HT1080 (cell line): ENCODE measurements around the gene FURIN. TPM values are rescaled to one million over a fixed set of nuclear protein-coding genes. Genes with fewer than 3 reads are reported as not detected.
A peak's percentile ranks its signal among the peaks of the same experiment; 100 is the strongest.
"Not testable (repeated sequence)": the region's sequence is repeated elsewhere in the genome, so short reads cannot be mapped to it uniquely, and the experiment has no call there.

Experiments
- DNase-seq: peaks from one replicate; pipeline ENCODE4 v3.0.0-alpha.2; 2015; ENCODE audit warnings: low read depth
- total RNA-seq: library from RNA; depleted of rRNA; stranded (reverse); fragments of >200 nt; shearing (Covaris generic); gene quantifications from 2 replicates; pipeline ENCODE4 v1.2.3, GENCODE V29; 2014

The FURIN gene
- total RNA-seq, 1 experiment from 2014 or later: 84.3 TPM

DNA sequence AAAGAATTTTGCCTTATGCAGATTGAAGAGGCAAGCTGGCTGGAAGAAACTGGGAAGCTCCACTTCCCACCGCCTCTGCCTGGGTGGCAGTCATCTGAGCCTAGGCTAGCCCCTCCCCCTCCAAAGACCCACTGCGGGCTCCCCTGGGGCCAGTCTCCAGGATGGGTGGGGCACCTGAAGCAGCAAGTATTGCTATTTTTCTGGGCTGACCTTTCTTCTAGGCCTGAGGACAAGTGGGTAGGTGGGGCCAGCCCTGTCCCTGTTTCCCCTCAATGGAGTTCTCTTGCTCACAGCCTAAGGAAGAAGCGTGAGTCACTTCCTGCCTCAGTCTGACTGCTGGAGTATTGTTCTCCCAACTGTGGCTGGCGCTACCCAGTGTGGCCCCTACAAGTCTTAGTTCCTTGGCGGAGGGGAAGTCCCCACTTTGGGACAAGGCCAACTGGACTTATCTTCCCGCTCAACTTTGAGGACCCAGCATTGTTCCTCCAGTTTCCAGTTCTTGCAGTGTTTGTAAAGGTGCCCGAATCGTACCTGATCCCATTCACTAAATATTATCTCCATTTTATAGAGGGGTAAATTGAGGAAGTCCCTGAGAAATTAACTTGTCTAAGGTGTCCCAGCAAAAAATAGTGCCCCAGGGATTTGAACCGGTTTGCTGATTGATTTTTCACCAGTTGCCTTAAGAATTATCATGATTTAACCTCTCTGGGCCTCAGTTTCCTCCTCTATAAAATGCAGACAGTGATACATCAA is 1.4 kb downstream of the FURIN start:
- peak; percentile 100 for DNase-seq

DNA sequence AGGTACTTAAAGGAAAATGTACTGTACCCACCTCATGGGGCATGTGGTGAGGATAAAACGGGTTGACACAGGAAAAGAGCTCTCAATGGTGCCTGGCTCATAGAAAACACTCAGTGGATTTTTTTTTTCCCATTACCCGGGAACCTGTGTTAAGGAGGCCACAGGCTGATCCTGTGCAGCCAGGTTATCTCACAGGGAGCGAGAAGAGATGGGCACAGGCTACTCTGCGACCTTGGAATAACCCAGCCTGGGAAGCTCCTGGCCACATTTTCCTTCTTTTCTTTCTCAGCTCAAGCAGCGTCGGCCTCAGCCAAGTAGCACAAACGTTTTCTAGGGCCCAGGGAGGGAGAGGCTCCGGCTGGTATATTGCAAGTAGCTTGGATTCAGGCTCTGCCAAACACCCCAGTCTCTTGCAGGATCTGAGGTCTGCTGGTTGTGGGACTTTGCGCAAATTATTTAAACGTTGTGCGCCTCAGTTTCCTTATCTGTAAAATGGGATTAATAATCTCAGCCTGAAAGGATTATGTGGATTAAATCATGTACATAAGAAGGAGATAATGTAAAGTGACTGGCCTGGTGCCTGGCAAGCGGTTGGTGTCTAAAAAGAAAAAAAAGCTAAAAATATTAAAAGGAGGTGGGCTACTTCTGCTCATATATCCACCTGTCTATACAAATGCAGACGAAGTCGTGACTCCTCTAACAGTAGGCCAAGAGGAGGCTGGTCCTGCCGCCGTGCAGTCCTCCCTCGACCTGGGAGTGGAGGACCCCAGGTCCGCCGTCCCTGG is 2.2 kb downstream of the FURIN start:
- peak; percentile 62 for DNase-seq

DNA sequence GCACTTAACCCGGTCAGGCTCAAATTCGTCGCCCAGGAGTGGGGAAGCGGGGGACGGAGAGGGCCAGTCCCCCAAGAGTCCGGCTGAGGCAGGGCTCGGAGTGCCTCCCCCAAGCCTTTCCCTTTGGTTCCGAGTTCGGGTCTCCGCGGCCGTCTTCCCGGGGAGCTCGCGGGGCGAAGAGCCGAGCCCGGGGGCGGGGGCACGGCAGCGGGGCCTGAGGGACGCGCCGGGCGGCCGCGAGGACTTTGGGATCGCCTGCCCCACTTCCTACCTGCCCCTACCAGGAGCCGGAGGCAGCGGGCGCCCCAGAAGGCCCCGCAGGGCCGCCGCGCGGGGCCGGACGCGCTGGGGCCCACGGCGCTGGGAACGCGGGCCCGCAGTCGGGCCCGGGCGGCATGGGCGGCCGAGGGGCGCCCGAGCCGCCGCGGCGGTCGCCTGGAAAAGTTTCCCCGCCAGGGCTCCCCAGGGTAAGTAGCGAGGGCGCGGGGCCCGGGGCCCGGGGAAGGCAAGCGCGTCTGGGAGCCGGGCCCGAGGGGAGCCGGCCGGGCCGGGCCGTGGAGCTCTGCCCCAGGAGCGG is 2.8 kb downstream of the FURIN start:
- DNase-seq: peak; percentile 50

DNA sequence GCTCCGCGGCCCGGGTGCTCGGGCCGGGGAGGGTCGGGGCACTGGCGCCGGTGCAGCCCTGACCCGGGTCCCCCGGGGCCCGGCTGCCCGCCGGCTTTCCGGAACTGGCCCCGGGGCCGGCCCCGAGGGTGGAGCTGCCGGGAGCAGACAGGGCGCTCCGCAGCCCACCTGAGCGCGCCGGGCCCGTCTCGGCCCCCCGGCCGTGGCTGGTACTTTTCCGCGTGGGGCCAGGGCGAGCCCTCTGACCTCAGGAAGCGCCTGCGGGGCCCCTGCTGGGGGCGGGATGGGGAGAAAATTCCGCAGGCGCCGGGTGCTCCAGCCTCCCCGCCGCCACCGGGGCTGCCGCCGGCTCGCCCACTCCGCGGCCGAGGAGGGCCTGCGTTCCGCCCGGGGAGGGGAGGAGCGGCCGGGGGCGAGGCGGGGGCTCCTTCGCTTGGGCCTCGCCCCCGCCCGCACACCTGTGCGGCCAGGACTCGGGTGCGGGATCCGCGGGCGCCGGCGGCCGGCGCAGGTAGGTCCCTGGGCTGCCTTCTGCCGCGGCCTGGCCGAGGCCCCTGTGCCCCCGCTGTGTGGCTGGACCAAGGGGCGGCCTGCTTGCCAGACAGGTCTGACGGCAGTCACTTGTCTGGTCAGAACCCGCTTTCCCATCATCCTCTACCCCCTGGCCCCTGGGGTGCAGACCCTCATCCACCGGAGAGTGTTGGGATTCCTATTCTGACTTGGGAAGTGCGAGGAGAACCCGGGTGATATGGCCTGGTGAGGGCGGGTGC is 3.5 kb downstream of the FURIN start:
- no peak for DNase-seq

DNA sequence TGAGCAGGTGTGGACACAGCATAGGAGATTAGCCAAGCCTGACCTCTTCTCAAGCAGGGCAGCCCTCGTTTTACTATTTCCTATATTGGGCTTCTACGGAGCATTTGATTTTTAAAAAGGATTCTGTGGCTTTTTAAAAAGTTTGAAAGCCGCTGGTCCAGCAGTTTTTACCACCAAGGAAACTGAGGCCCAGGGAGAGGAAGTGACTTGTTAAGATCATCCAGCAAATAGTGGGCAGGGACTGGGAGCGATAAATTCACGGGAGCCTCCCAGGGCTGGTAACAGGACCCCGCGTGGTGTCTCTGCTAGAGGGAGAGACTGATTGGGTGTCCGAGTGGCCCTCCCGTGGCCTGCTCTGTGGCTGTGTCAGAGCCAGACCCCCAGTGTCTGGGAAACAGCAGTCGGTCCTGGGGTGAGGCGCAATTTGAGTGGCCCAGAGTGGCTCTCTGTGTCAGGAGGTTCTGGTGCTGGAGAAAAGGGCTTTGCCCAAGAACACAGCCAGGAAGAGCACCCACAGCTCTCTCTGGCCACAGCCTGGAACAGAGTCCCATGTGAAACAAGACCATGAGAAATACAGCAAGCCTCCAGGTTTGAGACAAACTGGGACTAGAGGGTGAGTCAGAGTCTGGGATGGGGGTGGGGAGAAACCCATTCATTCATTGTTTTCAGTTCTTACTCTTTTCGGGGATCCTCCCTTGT is 4.2 kb downstream of the FURIN start:
- DNase-seq: peak; percentile 82

DNA sequence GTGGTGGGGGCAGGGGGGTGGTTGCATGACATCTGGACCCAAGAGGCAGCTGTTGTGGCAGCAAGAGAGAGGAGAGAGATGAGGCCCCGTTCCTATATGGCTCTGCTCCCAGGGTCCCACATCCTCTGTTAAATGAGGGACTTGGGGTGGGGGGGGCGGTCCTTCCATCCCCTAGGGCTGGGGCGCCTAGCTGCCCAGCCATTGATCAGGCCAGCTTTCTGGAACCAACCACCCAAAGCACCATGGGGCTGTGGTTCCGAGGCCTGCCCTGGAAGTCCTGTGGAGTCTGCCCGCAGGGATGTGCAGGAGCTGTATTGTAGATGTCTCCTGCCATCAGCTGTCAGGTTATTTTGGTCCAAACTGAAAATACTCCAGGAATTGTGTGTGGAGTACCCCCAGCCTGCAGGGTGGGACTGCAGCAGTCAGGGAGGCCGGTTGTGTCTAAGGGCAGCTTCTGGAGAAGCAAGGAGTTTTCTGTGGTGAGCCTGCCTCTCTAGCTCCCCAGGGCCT is 5.2 kb downstream of the FURIN start:
- no peak for DNase-seq

DNA sequence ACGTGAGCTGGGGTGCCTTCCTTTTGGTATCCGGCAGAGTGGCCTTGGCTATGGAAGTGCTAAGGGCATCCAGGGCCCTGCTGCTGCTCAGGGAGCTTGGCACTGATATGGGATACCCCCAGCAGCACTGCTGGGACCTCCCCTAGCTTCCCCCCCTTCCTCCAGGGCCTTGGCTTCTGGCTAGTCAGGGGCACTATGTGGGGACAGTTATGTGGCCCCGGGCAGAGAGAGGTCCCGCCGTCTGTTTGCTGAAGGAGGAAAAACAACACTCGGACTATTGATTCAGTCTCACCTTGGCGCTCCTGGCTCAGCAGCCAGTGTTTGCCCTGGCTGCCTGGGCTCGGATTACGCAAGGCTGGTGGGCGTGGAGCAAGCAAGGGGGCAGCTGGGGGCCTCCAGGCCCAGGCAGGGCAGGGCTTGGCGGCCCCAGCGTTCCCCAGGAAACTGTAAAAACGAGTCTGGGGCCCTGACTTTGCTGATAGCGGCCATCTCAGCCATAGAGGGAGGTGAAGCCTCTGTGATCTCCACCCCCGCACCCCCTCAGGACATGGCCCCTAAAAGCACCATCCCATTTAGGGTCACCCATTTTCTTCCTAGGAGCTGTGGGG is 5.7 kb downstream of the FURIN start:
- no peak for DNase-seq

DNA sequence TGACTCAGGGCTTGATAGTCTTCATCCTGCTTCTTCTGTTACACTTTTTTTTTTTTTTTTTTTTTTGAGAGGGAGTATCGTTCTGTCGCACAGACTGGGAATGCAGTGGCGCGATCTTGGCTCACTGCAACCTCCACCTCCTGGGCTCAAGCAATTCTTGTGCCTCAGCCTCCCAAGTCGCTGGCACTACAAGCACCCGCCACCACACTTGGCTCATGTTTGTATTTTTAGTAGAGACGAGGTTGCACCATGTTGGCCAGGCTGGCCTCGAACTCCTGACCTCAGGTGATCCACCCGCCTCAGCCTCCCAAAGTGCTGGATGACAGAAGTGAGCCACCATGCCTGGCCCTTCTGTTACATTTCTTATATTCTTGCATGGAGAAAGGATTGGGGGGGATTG is 6.6 kb downstream of the FURIN start:
- not testable (repeated sequence) for DNase-seq

DNA sequence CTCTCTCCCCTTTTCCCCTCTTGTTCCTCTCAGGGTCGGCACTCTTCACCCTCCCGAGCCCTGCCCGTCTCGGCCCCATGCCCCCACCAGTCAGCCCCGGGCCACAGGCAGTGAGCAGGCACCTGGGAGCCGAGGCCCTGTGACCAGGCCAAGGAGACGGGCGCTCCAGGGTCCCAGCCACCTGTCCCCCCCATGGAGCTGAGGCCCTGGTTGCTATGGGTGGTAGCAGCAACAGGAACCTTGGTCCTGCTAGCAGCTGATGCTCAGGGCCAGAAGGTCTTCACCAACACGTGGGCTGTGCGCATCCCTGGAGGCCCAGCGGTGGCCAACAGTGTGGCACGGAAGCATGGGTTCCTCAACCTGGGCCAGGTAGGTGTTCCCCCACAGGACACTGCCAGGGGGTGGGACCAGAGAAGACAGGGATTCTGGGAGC is 7.2 kb downstream of the FURIN start:
- DNase-seq: no peak

DNA sequence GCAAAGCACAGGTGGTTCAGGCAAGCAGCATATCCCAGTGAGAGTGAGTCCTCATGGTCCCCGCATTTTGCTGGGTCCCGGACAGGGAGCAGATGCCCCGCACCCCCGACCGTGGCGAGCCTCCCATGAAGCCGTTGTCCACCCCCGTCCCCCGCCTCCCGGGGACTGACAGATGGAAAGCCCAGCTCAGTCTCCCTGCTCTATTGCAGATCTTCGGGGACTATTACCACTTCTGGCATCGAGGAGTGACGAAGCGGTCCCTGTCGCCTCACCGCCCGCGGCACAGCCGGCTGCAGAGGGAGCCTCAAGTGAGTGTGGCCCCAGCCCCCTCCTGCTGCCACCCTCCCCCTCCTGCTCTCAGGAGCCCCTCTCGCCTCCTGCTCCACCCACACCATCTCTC is 7.7 kb downstream of the FURIN start:
- DNase-seq: no peak

DNA sequence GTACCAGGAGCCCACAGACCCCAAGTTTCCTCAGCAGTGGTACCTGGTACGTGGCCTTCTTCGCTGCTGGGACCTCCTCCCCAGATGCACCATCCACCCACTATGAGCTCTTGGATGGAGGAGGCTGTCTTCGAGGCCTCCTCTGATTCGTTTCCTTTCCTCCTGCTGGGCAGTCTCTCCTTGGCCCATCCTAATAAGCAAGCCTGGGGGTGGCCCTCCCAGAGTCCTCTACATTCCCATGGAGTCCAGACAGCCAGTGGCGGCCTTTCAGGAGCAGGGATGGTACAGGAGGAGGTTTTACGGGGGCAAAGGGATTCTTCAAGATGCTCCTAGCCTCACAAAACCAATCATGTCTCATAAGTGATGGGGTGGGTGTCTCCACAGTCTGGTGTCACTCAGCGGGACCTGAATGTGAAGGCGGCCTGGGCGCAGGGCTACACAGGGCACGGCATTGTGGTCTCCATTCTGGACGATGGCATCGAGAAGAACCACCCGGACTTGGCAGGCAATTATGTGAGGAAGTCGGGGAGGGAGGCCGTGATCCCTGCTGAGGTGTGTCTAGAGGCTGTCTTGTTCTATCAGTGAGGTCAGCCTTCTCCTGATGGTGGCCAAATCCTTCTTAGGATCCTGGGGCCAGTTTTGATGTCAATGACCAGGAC is 8.3 kb downstream of the FURIN start:
- DNase-seq: no peak

DNA sequence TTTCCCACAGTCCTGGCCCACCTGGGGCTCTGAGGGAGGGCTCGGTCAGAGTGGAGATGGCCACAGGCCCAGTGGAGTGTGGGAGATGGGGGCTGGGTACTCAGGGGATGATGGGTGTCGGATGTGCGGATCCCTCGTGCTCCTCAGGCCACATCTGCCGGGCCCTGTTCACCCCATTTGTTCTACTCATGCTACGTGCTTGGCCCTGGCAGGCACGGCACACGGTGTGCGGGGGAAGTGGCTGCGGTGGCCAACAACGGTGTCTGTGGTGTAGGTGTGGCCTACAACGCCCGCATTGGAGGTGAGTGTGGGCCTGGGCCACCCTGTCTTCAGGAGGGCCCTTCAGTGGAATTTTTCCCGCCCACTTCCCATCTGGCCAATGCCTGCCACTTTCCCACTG is 8.9 kb downstream of the FURIN start:
- no peak for DNase-seq

DNA sequence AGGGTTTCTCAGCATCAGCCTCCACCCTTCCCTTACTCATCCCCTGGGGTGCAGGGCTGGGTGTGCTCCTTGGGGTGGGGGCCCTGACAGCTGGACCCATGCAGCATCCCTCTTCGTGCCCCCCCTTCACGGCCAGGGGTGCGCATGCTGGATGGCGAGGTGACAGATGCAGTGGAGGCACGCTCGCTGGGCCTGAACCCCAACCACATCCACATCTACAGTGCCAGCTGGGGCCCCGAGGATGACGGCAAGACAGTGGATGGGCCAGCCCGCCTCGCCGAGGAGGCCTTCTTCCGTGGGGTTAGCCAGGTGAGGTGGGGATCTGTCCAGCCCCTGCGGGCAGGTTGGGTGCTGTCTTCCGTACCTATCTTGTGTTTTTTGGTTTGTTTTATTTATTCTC is 9.6 kb downstream of the FURIN start:
- DNase-seq: no peak

DNA sequence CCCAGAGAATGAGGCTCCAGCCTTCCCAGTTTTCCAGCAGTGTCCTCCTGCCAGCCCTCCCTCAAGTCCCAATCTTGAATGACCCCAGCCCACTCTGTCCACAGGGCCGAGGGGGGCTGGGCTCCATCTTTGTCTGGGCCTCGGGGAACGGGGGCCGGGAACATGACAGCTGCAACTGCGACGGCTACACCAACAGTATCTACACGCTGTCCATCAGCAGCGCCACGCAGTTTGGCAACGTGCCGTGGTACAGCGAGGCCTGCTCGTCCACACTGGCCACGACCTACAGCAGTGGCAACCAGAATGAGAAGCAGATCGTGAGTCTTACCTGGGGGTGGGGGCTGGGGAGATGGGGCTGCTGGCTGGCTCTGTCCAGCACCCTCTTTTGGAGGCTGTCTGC is 10.3 kb downstream of the FURIN start:
- DNase-seq: no peak

DNA sequence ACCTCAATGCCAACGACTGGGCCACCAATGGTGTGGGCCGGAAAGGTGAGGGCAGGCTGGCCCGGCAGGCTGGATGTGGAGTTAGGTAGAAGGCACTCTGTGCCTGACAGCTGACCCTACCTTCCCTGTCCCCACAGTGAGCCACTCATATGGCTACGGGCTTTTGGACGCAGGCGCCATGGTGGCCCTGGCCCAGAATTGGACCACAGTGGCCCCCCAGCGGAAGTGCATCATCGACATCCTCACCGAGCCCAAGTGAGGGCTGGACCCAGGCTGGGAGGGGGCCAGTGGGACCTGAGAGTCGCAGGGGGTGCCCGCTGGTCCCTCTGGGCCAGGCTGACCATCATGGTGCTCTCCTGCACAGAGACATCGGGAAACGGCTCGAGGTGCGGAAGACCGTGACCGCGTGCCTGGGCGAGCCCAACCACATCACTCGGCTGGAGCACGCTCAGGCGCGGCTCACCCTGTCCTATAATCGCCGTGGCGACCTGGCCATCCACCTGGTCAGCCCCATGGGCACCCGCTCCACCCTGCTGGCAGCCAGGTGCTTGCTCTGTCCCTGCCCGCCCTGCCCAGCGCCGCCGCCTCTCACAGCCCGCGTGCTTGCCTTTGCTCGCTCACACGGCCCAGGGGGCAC is 11.5 kb downstream of the FURIN start:
- no peak for DNase-seq

DNA sequence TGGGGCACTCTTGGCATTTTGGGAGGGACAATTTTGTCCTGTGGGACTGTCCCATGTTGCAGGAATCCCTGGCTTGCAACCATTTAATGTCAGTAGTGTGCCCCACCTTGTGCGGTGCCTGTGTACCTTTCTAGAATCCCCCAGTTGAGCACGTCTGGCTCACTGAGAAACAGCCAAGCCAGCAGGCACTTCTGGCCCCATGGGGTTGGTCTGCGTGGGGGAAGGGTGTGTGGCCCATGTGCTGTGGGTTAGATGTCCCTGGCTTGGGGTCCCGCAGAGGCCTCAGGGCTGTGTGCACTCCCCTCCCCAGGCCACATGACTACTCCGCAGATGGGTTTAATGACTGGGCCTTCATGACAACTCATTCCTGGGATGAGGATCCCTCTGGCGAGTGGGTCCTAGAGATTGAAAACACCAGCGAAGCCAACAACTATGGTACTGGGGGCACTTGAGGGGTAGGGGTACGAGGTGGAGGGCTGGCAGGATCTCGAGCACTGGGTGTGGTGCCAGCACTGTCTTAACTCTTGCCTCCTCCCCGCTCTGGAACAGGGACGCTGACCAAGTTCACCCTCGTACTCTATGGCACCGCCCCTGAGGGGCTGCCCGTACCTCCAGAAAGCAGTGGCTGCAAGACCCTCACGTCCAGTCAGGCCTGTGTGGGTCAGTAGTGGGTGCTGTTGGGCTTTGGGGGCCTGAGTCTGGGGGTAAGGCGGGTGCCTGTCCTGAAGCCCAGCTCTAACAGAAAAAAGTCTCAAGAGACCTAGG is 12.2 kb downstream of the FURIN start:
- no peak for DNase-seq

DNA sequence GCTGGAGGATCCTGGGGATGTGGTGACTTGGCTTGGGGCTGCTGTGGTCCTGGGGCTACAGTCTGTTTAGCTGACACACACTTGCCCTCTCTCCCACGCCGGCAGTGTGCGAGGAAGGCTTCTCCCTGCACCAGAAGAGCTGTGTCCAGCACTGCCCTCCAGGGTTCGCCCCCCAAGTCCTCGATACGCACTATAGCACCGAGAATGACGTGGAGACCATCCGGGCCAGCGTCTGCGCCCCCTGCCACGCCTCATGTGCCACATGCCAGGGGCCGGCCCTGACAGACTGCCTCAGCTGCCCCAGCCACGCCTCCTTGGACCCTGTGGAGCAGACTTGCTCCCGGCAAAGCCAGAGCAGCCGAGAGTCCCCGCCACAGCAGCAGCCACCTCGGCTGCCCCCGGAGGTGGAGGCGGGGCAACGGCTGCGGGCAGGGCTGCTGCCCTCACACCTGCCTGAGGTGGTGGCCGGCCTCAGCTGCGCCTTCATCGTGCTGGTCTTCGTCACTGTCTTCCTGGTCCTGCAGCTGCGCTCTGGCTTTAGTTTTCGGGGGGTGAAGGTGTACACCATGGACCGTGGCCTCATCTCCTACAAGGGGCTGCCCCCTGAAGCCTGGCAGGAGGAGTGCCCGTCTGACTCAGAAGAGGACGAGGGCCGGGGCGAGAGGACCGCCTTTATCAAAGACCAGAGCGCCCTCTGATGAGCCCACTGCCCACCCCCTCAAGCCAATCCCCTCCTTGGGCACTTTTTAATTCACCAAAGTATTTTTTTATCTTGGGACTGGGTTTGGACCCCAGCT is 13.0 kb downstream of the FURIN start:
- DNase-seq: no peak
